ENCODE data around the gene TYW3.

- TF ChIP-seq CTCF (IDR thresholded peaks at IDR 0.05) (no peak), EZH2 (IDR thresholded peaks at IDR 0.05) (no peak)
These were observed 79.2 kb downstream of the TYW3 start for GRCh38 chr1:74812180-74812541.
